SK-N-SH (cell line): ENCODE measurements around the gene CDKL5. TPM values are rescaled to one million over a fixed set of nuclear protein-coding genes. Genes with fewer than 3 reads are reported as not detected.

Source experiments
- CTCF ChIA-PET: fragments of 300-600, 350-600 bp; formaldehyde crosslinking; extraction: SDS; loops from one replicate; lab custom pipeline; 2021; lab: Yijun Ruan, JAX
- POLR2A ChIA-PET: fragments of 350-600 bp; sonication (Branson Sonifier 250); formaldehyde crosslinking; extraction: SDS; loops from one replicate; lab custom pipeline; 2020; ENCODE audit warnings: antibody characterized with exemption, inconsistent platforms; lab: Yijun Ruan, JAX
- DNase-seq: peaks from one replicate; pipeline ENCODE4 v3.0.0; 2012
- H2AFZ ChIP-seq: fragments of 200-600 bp; sonication (generic); 2 replicates; pipeline ENCODE4 v1.8.1; 2016; ENCODE audit warnings: antibody characterized with exemption, mild to moderate bottlenecking, low read depth
- H3F3A ChIP-seq: fragments of 200-600 bp; sonication (generic); replicated peaks from 2 replicates; pipeline ENCODE3; 2016; ENCODE audit warnings: antibody characterized with exemption, mild to moderate bottlenecking; ENCODE audit not compliant: insufficient read depth
- H3K27ac ChIP-seq, 2 experiments: fragments of 200-500 bp in 1 of 2; fragments of 200-600 bp in 1 of 2; sonication (Bioruptor generic) in 1 of 2; sonication (generic), shearing (Covaris generic) in 1 of 2; 2 replicates each; pipeline versions ENCODE4 v1.5.1 to v1.6.1; 2014 to 2016; ENCODE audit warnings: low read depth in 2 of 2, inconsistent platforms in 1 of 2, low read length in 1 of 2, mild to moderate bottlenecking in 1 of 2, mixed read lengths in 1 of 2
- H3K27me3 ChIP-seq: fragments of 200-600 bp; sonication (generic), shearing (Covaris generic); 2 replicates; pipeline ENCODE4 v1.6.1; 2016; ENCODE audit warnings: mixed run types; ENCODE audit not compliant: insufficient read depth
- H3K36me3 ChIP-seq, 2 experiments: fragments of 200-500 bp in 1 of 2; fragments of 200-600 bp in 1 of 2; sonication (Bioruptor generic) in 1 of 2; sonication (generic) in 1 of 2; replicated peaks in 1 of 2; 2 replicates each; pipeline versions ENCODE3 to v1.5.1; 2014 to 2016; ENCODE audit warnings: low read length in 1 of 2, mild to moderate bottlenecking in 1 of 2; ENCODE audit not compliant: insufficient read depth in 2 of 2, control insufficient read depth in 1 of 2
- H3K4me1 ChIP-seq, 2 experiments: fragments of 200-500 bp in 1 of 2; fragments of 200-600 bp in 1 of 2; sonication (Bioruptor generic) in 1 of 2; sonication (generic), shearing (Covaris generic) in 1 of 2; 2 replicates each; pipeline versions ENCODE4 v1.5.1 to v1.6.1; 2014 to 2016; ENCODE audit warnings: low read depth in 1 of 2, low read length in 1 of 2, mixed run types in 1 of 2; ENCODE audit not compliant: insufficient read depth in 2 of 2, control insufficient read depth in 1 of 2
- H3K4me2 ChIP-seq: fragments of 200-600 bp; sonication (generic), shearing (Covaris generic); 2 replicates; pipeline ENCODE4 v1.6.1; 2017; ENCODE audit warnings: mixed run types
- H3K4me3 ChIP-seq, 2 experiments: fragments of 200-500 bp in 1 of 2; fragments of 200-600 bp in 1 of 2; sonication (Bioruptor generic) in 1 of 2; sonication (generic), shearing (Covaris generic) in 1 of 2; 2 replicates each; pipeline versions ENCODE4 v1.5.1 to v1.8.1; 2014 to 2016; ENCODE audit warnings: low read depth in 2 of 2, inconsistent platforms in 1 of 2, low read length in 1 of 2, mild to moderate bottlenecking in 1 of 2, mixed read lengths in 1 of 2, moderate library complexity in 1 of 2
- H3K79me2 ChIP-seq: fragments of 200-600 bp; sonication (generic); 2 replicates; pipeline ENCODE4 v1.8.1; 2017; ENCODE audit warnings: mild to moderate bottlenecking; ENCODE audit not compliant: insufficient read depth
- H3K9ac ChIP-seq: fragments of 200-600 bp; sonication (generic); 2 replicates; pipeline ENCODE4 v1.6.1; 2017; ENCODE audit warnings: mixed run types
- H3K9me2 ChIP-seq: fragments of 200-600 bp; sonication (generic); 2 replicates; pipeline ENCODE4 v1.6.1; 2017; ENCODE audit warnings: mixed run types
- H3K9me3 ChIP-seq: fragments of 200-600 bp; sonication (generic); 2 replicates; pipeline ENCODE4 v1.6.1; 2017; ENCODE audit warnings: mixed run types, mild to moderate bottlenecking, moderate library complexity
- H4K20me1 ChIP-seq: fragments of 200-600 bp; sonication (generic); 2 replicates; pipeline ENCODE4 v1.6.1; 2017; ENCODE audit warnings: mild to moderate bottlenecking, mixed run types; ENCODE audit not compliant: insufficient read depth
- ELF1 ChIP-seq: IDR thresholded peaks from 2 replicates; pipeline ENCODE4 v1.4.0; 2012
- EP300 ChIP-seq, 2 experiments: IDR thresholded peaks; 2 replicates each; pipeline versions ENCODE4 v1.4.0 to v1.6.1; 2012; ENCODE audit warnings: borderline replicate concordance in 1 of 2, low read depth in 1 of 2, low read length in 1 of 2
- FOSL2 ChIP-seq: IDR thresholded peaks from 2 replicates; pipeline ENCODE4 v1.4.0; 2012; ENCODE audit warnings: low read depth, mild to moderate bottlenecking, moderate library complexity, borderline replicate concordance
- FOXJ3 ChIP-seq: sonication (generic); formaldehyde crosslinking; IDR thresholded peaks from 2 replicates; pipeline ENCODE4 v1.5.1; 2020; ENCODE audit warnings: mild to moderate bottlenecking, missing genetic modification reagents
- GABPA ChIP-seq: IDR thresholded peaks from 2 replicates; pipeline ENCODE4 v1.4.0; 2012; ENCODE audit warnings: low read depth, mild to moderate bottlenecking
- NFIC ChIP-seq: IDR thresholded peaks from 2 replicates; pipeline ENCODE4 v1.4.0; 2012; ENCODE audit warnings: borderline replicate concordance
- POLR2AphosphoS5 ChIP-seq: IDR thresholded peaks from 2 replicates; pipeline ENCODE4 v1.6.1; 2012; ENCODE audit warnings: low read depth, low read length
- RCOR1 ChIP-seq: fragments of 150-350 bp; IDR thresholded peaks from 2 replicates; pipeline ENCODE4 v1.6.1; 2017; ENCODE audit warnings: antibody characterized with exemption, low read length
- RFX5 ChIP-seq: IDR thresholded peaks from 2 replicates; pipeline ENCODE4 v1.6.1; 2012; ENCODE audit warnings: mild to moderate bottlenecking, improper control_type of control experiment, low read length
- SIN3A ChIP-seq: IDR thresholded peaks from 2 replicates; pipeline ENCODE4 v1.6.1; 2012; ENCODE audit warnings: low read depth, mild to moderate bottlenecking, low read length, moderate library complexity, borderline replicate concordance
- SMC3 ChIP-seq: IDR thresholded peaks from 2 replicates; pipeline ENCODE4 v1.6.1; 2012; ENCODE audit warnings: low read depth, low read length, improper control_type of control experiment
- WGBS: methylation state at CpG from one replicate; pipeline ENCODE4 v1.1.6; 2017; ENCODE audit warnings: low lambda C conversion rate; 5-methylcytosine and 5-hydroxymethylcytosine counted together
- polyA plus RNA-seq, 3 experiments: library from polyadenylated mRNA; depleted of rRNA; stranded (reverse); fragments of >200 nt; gene quantifications; 2 replicates each; pipeline ENCODE4 v1.2.3, GENCODE V29; 2012
- TF ChIP-seq, protein P1 (sequence below): fragments of 150-350 bp; IDR thresholded peaks from 2 replicates; pipeline ENCODE4 v1.6.1; 2017; ENCODE audit warnings: antibody characterized with exemption, low read length, low read depth, borderline replicate concordance
- TF ChIP-seq, protein P2 (sequence below): IDR thresholded peaks from 2 replicates; pipeline ENCODE4 v1.4.0; 2012; ENCODE audit warnings: low read depth, borderline replicate concordance
- TF ChIP-seq, protein P3 (sequence below): IDR thresholded peaks from 2 replicates; pipeline ENCODE4 v1.4.0; 2012; ENCODE audit warnings: low read depth, borderline replicate concordance
- TF ChIP-seq, protein P4 (sequence below): IDR thresholded peaks from 2 replicates; pipeline ENCODE4 v1.6.1; 2012; ENCODE audit warnings: mild to moderate bottlenecking, low read depth, low read length, moderate library complexity
- TF ChIP-seq, protein P5 (sequence below): IDR thresholded peaks from 2 replicates; pipeline ENCODE4 v1.4.0; 2012; ENCODE audit warnings: low read depth

Gene CDKL5
- polyA plus RNA-seq, 1 of the 3 experiments (the other 2 are of a cell fraction) = 1.3 TPM

DNA sequence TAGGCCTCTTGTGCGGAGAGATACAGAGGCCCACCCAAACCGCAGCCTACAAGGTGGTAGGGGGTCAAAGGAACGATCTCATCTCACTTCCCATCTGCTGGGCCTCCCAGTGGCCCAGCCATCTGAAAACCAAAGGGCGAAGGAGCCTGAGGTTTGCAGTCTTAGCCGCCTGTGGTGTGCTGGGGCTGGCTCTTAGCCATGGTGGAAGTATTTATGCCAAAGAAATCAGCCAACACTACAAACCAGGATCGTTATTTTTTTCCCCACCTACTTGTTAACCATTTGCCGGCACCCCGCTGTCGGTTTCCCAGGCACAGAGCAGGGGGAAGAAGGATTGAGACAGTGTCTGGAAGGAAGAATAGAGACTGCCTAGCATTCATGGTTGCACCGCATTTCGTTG is 30.9 kb upstream of the CDKL5 start:
- H3K79me2 ChIP-seq = no peaks in the 10 kb centered on the region
- H4K20me1 ChIP-seq = no peaks in the 10 kb centered on the region
- no peaks in the 10 kb centered on the region for H3K9me3 ChIP-seq
- no peaks in the 10 kb centered on the region for H3K36me3 ChIP-seq
- H3F3A ChIP-seq = no peaks in the 10 kb centered on the region
- no peaks in the 10 kb centered on the region for H3K4me1 ChIP-seq
- TF ChIP-seq EP300 (IDR thresholded peaks at IDR 0.05; ENCODE audit: borderline replicate concordance in 1 of 2, low read depth in 1 of 2, low read length in 1 of 2) (no peak), POLR2AphosphoS5 (no peak), FOSL2 (no peak), NFIC (no peak), FOXJ3 (CRISPR knock-in tag) (no peak), SMC3 (no peak), GABPA (no peak), RCOR1 (no peak), SIN3A (no peak), ELF1 (no peak), RFX5 (no peak)
- TF ChIP-seq, protein P1, sequence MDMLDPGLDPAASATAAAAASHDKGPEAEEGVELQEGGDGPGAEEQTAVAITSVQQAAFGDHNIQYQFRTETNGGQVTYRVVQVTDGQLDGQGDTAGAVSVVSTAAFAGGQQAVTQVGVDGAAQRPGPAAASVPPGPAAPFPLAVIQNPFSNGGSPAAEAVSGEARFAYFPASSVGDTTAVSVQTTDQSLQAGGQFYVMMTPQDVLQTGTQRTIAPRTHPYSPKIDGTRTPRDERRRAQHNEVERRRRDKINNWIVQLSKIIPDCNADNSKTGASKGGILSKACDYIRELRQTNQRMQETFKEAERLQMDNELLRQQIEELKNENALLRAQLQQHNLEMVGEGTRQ = no peak
- TF ChIP-seq, protein P2, sequence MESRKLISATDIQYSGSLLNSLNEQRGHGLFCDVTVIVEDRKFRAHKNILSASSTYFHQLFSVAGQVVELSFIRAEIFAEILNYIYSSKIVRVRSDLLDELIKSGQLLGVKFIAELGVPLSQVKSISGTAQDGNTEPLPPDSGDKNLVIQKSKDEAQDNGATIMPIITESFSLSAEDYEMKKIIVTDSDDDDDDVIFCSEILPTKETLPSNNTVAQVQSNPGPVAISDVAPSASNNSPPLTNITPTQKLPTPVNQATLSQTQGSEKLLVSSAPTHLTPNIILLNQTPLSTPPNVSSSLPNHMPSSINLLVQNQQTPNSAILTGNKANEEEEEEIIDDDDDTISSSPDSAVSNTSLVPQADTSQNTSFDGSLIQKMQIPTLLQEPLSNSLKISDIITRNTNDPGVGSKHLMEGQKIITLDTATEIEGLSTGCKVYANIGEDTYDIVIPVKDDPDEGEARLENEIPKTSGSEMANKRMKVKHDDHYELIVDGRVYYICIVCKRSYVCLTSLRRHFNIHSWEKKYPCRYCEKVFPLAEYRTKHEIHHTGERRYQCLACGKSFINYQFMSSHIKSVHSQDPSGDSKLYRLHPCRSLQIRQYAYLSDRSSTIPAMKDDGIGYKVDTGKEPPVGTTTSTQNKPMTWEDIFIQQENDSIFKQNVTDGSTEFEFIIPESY = no peak
- TF ChIP-seq, protein P3, sequence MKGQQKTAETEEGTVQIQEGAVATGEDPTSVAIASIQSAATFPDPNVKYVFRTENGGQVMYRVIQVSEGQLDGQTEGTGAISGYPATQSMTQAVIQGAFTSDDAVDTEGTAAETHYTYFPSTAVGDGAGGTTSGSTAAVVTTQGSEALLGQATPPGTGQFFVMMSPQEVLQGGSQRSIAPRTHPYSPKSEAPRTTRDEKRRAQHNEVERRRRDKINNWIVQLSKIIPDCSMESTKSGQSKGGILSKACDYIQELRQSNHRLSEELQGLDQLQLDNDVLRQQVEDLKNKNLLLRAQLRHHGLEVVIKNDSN = no peak
- TF ChIP-seq, protein P4, sequence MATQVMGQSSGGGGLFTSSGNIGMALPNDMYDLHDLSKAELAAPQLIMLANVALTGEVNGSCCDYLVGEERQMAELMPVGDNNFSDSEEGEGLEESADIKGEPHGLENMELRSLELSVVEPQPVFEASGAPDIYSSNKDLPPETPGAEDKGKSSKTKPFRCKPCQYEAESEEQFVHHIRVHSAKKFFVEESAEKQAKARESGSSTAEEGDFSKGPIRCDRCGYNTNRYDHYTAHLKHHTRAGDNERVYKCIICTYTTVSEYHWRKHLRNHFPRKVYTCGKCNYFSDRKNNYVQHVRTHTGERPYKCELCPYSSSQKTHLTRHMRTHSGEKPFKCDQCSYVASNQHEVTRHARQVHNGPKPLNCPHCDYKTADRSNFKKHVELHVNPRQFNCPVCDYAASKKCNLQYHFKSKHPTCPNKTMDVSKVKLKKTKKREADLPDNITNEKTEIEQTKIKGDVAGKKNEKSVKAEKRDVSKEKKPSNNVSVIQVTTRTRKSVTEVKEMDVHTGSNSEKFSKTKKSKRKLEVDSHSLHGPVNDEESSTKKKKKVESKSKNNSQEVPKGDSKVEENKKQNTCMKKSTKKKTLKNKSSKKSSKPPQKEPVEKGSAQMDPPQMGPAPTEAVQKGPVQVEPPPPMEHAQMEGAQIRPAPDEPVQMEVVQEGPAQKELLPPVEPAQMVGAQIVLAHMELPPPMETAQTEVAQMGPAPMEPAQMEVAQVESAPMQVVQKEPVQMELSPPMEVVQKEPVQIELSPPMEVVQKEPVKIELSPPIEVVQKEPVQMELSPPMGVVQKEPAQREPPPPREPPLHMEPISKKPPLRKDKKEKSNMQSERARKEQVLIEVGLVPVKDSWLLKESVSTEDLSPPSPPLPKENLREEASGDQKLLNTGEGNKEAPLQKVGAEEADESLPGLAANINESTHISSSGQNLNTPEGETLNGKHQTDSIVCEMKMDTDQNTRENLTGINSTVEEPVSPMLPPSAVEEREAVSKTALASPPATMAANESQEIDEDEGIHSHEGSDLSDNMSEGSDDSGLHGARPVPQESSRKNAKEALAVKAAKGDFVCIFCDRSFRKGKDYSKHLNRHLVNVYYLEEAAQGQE = no peak
- TF ChIP-seq, protein P5, sequence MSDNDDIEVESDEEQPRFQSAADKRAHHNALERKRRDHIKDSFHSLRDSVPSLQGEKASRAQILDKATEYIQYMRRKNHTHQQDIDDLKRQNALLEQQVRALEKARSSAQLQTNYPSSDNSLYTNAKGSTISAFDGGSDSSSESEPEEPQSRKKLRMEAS = no peak
- 67% methylated on average over 11 of the region's 11 CpGs for WGBS
- no peak overlapping the region for H3K9ac ChIP-seq
- H3K4me2 ChIP-seq = no peak overlapping the region
- H2AFZ ChIP-seq = no peak overlapping the region
- CTCF ChIA-PET = interaction anchor here (1.4 kb wide), 1 partner anchor 12 kb away, joined by 5 read pairs; no protein-coding TSS in a partner anchor
- no peak overlapping the region for H3K27ac ChIP-seq
- no peaks in the 10 kb centered on the region for H3K9me2 ChIP-seq
- POLR2A ChIA-PET = no interaction called here
- H3K4me3 ChIP-seq = no peak overlapping the region
- H3K27me3 ChIP-seq = peaks cover 8% of the 10 kb centered on the region; the same call in 1 of the 2 replicates
- DNase-seq = no peak
